C4-2B (cell line): ENCODE results near the gene GNG11.

Experiments
- H3K27ac ChIP-seq: fragments of 450-650 bp; 2 replicates; pipeline ENCODE4 v1.5.1; 2017
- ZFX ChIP-seq: fragments of 450-650 bp; IDR thresholded peaks from 2 replicates; pipeline ENCODE4 v1.6.1; 2017
- TF ChIP-seq, protein P1 (sequence below): fragments of 450-650 bp; conservative IDR thresholded peaks from 2 replicates; pipeline ENCODE4 v1.5.1; 2017; ENCODE audit warnings: mild to moderate bottlenecking

Gene GNG11

DNA sequence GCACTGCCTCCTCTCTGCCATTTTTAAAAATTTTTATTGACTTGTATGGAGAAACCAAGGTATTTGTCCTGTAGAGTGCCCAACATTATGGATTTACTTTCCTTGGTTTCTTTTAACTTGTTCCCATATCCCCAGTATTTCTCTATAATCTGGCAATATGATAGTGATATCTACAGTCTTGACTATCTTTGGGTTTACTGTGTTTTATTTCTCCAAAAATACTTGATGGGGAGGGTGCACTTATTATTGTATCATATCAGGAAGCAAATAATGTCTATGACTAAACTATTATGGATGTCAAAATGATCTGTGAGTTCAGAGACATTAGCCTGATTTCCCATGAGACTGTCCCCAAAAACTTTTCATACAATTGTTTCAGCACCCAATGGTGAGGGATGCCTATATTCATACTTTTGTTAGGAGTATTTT lies 37.6 kb upstream of the GNG11 start:
- H3K27ac ChIP-seq, result no peak overlapping the region
- TF ChIP-seq, protein P1, sequence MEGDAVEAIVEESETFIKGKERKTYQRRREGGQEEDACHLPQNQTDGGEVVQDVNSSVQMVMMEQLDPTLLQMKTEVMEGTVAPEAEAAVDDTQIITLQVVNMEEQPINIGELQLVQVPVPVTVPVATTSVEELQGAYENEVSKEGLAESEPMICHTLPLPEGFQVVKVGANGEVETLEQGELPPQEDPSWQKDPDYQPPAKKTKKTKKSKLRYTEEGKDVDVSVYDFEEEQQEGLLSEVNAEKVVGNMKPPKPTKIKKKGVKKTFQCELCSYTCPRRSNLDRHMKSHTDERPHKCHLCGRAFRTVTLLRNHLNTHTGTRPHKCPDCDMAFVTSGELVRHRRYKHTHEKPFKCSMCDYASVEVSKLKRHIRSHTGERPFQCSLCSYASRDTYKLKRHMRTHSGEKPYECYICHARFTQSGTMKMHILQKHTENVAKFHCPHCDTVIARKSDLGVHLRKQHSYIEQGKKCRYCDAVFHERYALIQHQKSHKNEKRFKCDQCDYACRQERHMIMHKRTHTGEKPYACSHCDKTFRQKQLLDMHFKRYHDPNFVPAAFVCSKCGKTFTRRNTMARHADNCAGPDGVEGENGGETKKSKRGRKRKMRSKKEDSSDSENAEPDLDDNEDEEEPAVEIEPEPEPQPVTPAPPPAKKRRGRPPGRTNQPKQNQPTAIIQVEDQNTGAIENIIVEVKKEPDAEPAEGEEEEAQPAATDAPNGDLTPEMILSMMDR, result no peak
- no peak for TF ChIP-seq ZFX

DNA sequence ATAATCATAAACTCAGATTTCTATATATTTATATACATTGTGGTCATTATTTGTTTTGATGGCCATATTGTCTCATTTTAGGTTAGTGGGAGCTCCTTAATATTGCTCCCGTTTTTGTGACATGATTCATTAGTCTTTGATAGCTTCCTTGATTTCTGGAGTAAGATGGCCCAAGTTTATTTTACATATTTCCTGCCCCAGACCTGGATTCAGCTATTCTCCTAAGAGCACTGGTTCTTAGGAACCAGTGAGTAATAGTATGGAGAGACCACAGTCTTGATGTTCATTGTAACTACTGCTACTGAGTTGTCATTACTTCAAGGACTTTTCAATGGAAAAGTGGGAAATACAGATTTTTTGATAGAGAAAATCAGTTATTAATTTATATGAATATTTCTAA lies 37.0 kb upstream of the GNG11 start:
- H3K27ac ChIP-seq, result no peak overlapping the region
- no peak for TF ChIP-seq ZFX
- TF ChIP-seq, protein P1, result no peak

DNA sequence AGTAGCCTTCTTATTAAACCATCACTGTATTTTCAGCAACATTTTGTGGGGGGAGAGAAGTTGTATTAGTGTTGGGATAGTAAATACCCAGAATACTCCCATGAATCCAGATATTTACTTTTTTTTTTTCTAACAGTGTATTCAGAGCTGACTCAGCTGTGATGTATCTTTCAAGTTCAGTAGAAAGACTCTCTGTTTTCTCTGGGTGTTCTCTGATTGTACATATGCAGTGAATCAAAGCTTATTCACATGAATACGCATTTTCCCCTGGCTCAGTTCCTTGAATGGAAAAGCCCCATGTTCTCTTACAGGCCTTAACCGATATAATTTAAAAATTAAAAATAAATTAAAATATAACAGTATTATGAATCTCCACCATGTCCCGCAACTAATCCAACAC lies 32.3 kb upstream of the GNG11 start:
- TF ChIP-seq ZFX, result no peak
- TF ChIP-seq, protein P1, result no peak
- H3K27ac ChIP-seq, result no peak overlapping the region

- no peak for TF ChIP-seq ZFX
- TF ChIP-seq, protein P1, result no peak
- no peak overlapping the region for H3K27ac ChIP-seq
These were observed 31.5 kb upstream of the GNG11 start for GRCh38 chr7:93890041-93890463.

DNA sequence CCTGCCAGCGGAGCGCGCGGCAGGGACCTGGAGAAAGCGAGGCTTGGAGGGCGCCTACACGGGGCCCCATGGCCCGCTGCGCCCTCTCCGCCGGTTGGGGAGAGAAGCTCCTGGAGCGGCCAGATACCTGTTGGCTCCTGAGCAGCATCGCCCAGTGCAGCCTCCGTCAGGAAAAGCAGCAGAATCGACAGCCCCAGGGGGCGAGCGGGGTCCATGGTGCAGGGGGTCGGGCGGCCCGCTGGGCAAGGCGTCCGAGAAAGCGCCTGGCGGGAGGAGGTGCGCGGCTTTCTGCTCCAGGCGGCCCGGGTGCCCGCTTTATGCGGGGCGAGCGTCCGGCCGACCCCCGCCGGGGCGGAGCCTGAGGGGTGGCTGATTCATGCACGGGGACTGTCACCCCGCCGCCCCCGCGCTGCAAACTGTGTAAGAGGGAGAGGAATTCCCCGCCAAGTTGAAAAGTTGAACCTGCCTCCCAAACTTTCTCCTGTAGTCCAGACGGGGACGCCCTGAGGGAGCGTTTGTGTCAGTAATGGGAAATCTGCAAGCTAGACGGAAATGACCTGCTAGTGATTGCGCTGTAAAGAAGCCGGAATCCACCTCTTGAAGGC lies 31.0 kb upstream of the GNG11 start, which contains the start of gene TFPI2:
Gene TFPI2, minus strand, starts transcription at position 290 of the 605 bp plus-strand sequence. Its CDS starts 75 bp downstream, at position 215.
- no peak within 1 kb of the TSS for H3K27ac ChIP-seq
- TF ChIP-seq, protein P1, result no peak
- no peak for TF ChIP-seq ZFX

GRCh38 chr7:93894426-93894825 lies 27.1 kb upstream of the GNG11 start:
- H3K27ac ChIP-seq, result no peak overlapping the region
- TF ChIP-seq ZFX, result no peak
- TF ChIP-seq, protein P1, result no peak

DNA sequence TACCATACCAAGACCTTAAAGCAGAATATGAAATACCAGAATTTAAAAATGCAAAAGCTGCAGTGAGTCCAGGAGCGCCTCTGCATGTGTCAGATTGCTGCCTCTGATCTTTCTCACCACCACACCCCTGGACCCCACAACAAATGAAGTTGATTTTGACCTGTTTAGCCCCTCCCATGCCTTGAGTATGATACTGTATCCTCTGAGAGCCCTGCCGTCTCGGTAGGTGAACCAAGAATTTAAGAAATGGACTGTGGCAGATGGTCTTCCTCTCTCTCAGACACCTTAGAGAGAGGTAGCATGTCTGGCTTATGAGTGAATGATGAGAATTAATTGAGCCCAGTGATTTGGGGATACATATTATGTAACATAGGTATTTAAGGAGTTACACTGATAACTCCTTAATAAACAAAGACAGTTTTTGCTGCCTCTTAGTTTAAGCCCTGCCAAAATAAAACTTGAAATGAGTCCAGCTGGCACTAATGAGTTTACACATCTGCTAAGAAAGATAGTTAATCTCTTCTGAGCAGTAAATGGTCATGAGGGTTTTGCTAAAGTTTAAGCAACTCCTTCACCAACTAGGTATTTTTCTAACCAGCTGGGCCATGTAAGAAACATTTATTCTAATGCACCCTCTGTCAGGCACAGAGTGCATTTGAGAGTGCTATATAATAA lies 26.4 kb upstream of the GNG11 start:
- H3K27ac ChIP-seq, result no peak overlapping the region
- TF ChIP-seq, protein P1, result no peak
- no peak for TF ChIP-seq ZFX
